GM23338 (cell line): ENCODE results near the gene PODN. TPM values are rescaled to one million over a fixed set of nuclear protein-coding genes. Genes with fewer than 3 reads are reported as not detected.

Experiments
- ATAC-seq: fragments of 200-7000 bp; cut with Tn5 transposase; 3 replicates; pipeline ENCODE4 v1.9.1; 2020
- DNase-seq: peaks from one replicate; pipeline ENCODE4 v3.0.0-alpha.2; 2015; ENCODE audit warnings: low spot score
- H2AFZ ChIP-seq: fragments of 200-600 bp; sonication (generic); 2 replicates; pipeline ENCODE4 v1.8.0; 2016; ENCODE audit warnings: antibody characterized with exemption, mild to moderate bottlenecking, moderate library complexity
- H3F3A ChIP-seq: fragments of 200-600 bp; sonication (generic); replicated peaks from 2 replicates; pipeline ENCODE4 v1.8.0; 2017; ENCODE audit warnings: antibody characterized with exemption, mixed run types, low read depth
- H3K27ac ChIP-seq: fragments of 200-600 bp; sonication (generic); 2 replicates; pipeline ENCODE4 v1.6.1; 2016; ENCODE audit warnings: low read depth
- H3K27me3 ChIP-seq: fragments of 200-600 bp; sonication (generic); 2 replicates; pipeline ENCODE4 v1.8.0; 2016; ENCODE audit warnings: mild to moderate bottlenecking, mixed run types, moderate library complexity; ENCODE audit not compliant: insufficient read depth
- H3K36me3 ChIP-seq: fragments of 200-600 bp; sonication (generic); 2 replicates; pipeline ENCODE4 v1.8.0; 2016; ENCODE audit warnings: mild to moderate bottlenecking; ENCODE audit not compliant: insufficient read depth
- H3K4me1 ChIP-seq: fragments of 200-600 bp; sonication (generic); 2 replicates; pipeline ENCODE4 v1.8.0; 2016; ENCODE audit warnings: mild to moderate bottlenecking, moderate library complexity; ENCODE audit not compliant: insufficient read depth
- H3K4me2 ChIP-seq: fragments of 200-600 bp; sonication (generic); 2 replicates; pipeline ENCODE4 v1.7.1; 2017; ENCODE audit warnings: mixed run types
- H3K4me3 ChIP-seq: fragments of 200-600 bp; sonication (generic); 2 replicates; pipeline ENCODE4 v1.6.1; 2016; ENCODE audit warnings: mixed run types
- H3K79me2 ChIP-seq: fragments of 200-600 bp; sonication (generic); replicated peaks from 2 replicates; pipeline ENCODE4 v1.8.0; 2017; ENCODE audit warnings: mild to moderate bottlenecking; ENCODE audit not compliant: insufficient read depth
- H3K9me2 ChIP-seq: fragments of 200-600 bp; sonication (generic); 2 replicates; pipeline ENCODE4 v1.8.0; 2017; ENCODE audit not compliant: insufficient read depth
- H4K20me1 ChIP-seq: fragments of 200-600 bp; sonication (generic); replicated peaks from 2 replicates; pipeline ENCODE4 v1.8.0; 2017; ENCODE audit warnings: mild to moderate bottlenecking; ENCODE audit not compliant: insufficient read depth
- H3K27ac Mint-ChIP-seq: 2 replicates; pipeline ENCODE4 v1.8.0; 2020; ENCODE audit warnings: inconsistent platforms, mild to moderate bottlenecking, moderate library complexity, mixed read lengths
- H3K27me3 Mint-ChIP-seq: 3 replicates; pipeline ENCODE4 v1.8.0; 2022; ENCODE audit warnings: low read depth, mild to moderate bottlenecking, moderate library complexity, mixed read lengths, inconsistent platforms; ENCODE audit not compliant: insufficient read depth, poor library complexity
- H3K36me3 Mint-ChIP-seq: 3 replicates; pipeline ENCODE4 v1.8.0; 2021; ENCODE audit warnings: low read depth, mild to moderate bottlenecking, inconsistent platforms, moderate library complexity, mixed read lengths
- H3K4me1 Mint-ChIP-seq: 3 replicates; pipeline ENCODE4 v1.8.0; 2020; ENCODE audit warnings: mild to moderate bottlenecking, inconsistent platforms, mixed read lengths
- H3K4me3 Mint-ChIP-seq: 3 replicates; pipeline ENCODE4 v1.8.0; 2021; ENCODE audit warnings: moderate library complexity, mild to moderate bottlenecking, inconsistent platforms, mixed read lengths
- H3K9me3 Mint-ChIP-seq: 3 replicates; pipeline ENCODE4 v1.8.0; 2020; ENCODE audit warnings: moderate library complexity, mild to moderate bottlenecking, inconsistent platforms, mixed read lengths
- EZH2 ChIP-seq: fragments of 200-600 bp; sonication (generic); IDR thresholded peaks from one replicate; pipeline ENCODE4 v1.8.0; 2017; ENCODE audit warnings: antibody characterized with exemption, mild to moderate bottlenecking, low read depth; ENCODE audit not compliant: unreplicated experiment
- JUNB ChIP-seq: IDR thresholded peaks from one replicate; pipeline ENCODE4 v1.6.1; 2016; ENCODE audit warnings: antibody characterized with exemption; ENCODE audit not compliant: unreplicated experiment
- STAT1 ChIP-seq: IDR thresholded peaks from one replicate; pipeline ENCODE4 v1.6.1; 2016; ENCODE audit warnings: antibody characterized with exemption; ENCODE audit not compliant: unreplicated experiment
- ZNF114 ChIP-seq: fragments of 250-450 bp; sonication (Bioruptor Pico); IDR thresholded peaks from 2 replicates; pipeline ENCODE4 v1.5.0; 2020; ENCODE audit warnings: mild to moderate bottlenecking, moderate library complexity
- ZNF331 ChIP-seq: fragments of 250-450 bp; sonication (Bioruptor Pico); IDR thresholded peaks from 2 replicates; pipeline ENCODE4 v1.5.0; 2020; ENCODE audit warnings: low read depth, mild to moderate bottlenecking, moderate library complexity
- polyA plus RNA-seq: library from polyadenylated mRNA; unstranded; fragments of >200 nt; fragmentation: Nextera tagmentation; extraction: Ambion mirVana; gene quantifications from 2 replicates; pipeline ENCODE4 v1.2.1, GENCODE V29; 2016
- total RNA-seq: library from RNA; depleted of rRNA; stranded (reverse); fragments of >200 nt; shearing (Covaris generic); gene quantifications from 2 replicates; pipeline ENCODE4 v1.2.3, GENCODE V29; 2014
- TF ChIP-seq, protein P1 (sequence below): IDR thresholded peaks from 2 replicates; pipeline ENCODE4 v1.6.1; 2016; ENCODE audit warnings: antibody characterized with exemption
- TF ChIP-seq, protein P2 (sequence below), 2 experiments: fragments of 200-600 bp in 1 of 2; sonication (generic) in 1 of 2; conservative IDR thresholded peaks; 2 replicates each; pipeline versions ENCODE4 v1.5.1 to v1.6.1; 2016 to 2017; ENCODE audit warnings: antibody characterized with exemption in 2 of 2, low read depth in 2 of 2, mild to moderate bottlenecking in 2 of 2, moderate library complexity in 1 of 2
- TF ChIP-seq, protein P3 (sequence below): IDR thresholded peaks from one replicate; pipeline ENCODE4 v1.6.1; 2018; ENCODE audit warnings: antibody characterized with exemption; ENCODE audit not compliant: unreplicated experiment

Gene PODN
- total and polyA plus RNA-seq, 2 experiments from 2014 or later: 0.16 to 0.24 TPM

DNA sequence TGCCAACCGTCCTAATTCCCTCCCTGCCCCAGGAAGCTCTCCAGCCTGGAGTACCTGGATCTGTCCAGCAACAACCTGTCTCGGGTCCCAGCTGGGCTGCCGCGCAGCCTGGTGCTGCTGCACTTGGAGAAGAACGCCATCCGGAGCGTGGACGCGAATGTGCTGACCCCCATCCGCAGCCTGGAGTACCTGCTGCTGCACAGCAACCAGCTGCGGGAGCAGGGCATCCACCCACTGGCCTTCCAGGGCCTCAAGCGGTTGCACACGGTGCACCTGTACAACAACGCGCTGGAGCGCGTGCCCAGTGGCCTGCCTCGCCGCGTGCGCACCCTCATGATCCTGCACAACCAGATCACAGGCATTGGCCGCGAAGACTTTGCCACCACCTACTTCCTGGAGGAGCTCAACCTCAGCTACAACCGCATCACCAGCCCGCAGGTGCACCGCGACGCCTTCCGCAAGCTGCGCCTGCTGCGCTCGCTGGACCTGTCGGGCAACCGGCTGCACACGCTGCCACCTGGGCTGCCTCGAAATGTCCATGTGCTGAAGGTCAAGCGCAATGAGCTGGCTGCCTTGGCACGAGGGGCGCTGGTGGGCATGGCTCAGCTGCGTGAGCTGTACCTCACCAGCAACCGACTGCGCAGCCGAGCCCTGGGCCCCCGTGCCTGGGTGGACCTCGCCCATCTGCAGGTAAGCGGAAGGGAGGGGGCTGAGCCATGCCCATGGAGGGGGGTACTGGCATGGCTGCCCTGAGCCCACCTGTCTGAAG, 16.5 kb downstream of the PODN start:
- no peak overlapping the region for H3K4me3 Mint-ChIP-seq
- peaks cover 19% of the 10 kb centered on the region for H3K4me1 Mint-ChIP-seq
- no peaks in the 10 kb centered on the region for H3K36me3 Mint-ChIP-seq
- Histone ChIP-seq H3K4me1 (no peaks in the 10 kb centered on the region), H3K27ac (no peak overlapping the region), H4K20me1 (no peaks in the 10 kb centered on the region), H3K79me2 (no peaks in the 10 kb centered on the region), H3K4me3 (no peak overlapping the region), H3K9me2 (no peaks in the 10 kb centered on the region), H3F3A (no peaks in the 10 kb centered on the region), H3K4me2 (no peak overlapping the region), H3K36me3 (no peaks in the 10 kb centered on the region), H2AFZ (no peak overlapping the region), H3K27me3 (no peaks in the 10 kb centered on the region)
- ATAC-seq (no peak), DNase-seq (no peak)
- H3K27ac Mint-ChIP-seq: no peak overlapping the region
- TF ChIP-seq JUNB: no peak
- TF ChIP-seq ZNF114: no peak
- TF ChIP-seq ZNF331 (CRISPR knock-in tag): no peak
- H3K27me3 Mint-ChIP-seq: peaks cover 20% of the 10 kb centered on the region
- no peaks in the 10 kb centered on the region; the same call in 2 of the 3 replicates for H3K9me3 Mint-ChIP-seq

DNA sequence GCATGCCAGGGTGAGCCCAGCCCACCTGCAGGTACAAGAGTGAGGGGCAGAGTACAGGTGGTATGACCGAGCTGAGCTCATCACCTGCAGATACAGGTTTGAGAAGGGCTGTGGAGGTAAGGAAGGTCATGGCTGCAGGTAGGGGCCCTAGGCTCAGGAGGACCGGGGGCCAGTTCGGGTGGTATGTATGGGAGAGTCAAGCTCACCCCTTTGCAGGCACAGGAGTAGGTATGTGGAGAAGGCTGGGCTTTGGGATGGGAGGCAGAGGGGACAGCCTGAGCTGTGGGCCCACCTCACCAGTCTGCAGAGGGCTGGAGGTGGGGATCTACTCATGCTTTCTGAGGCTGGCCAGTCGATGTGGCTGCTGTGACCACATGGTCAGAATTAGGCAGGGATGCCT, 17.2 kb downstream of the PODN start:
- H3K4me1 ChIP-seq: no peaks in the 10 kb centered on the region
- H3K4me2 ChIP-seq: no peak overlapping the region
- H2AFZ ChIP-seq: no peak overlapping the region
- H3K27ac ChIP-seq: no peak overlapping the region
- H3K79me2 ChIP-seq: no peaks in the 10 kb centered on the region
- H3K27me3 Mint-ChIP-seq: peaks cover 23% of the 10 kb centered on the region
- DNase-seq: no peak
- H3K9me2 ChIP-seq: no peaks in the 10 kb centered on the region
- no peaks in the 10 kb centered on the region for H3K36me3 Mint-ChIP-seq
- no peaks in the 10 kb centered on the region for H3F3A ChIP-seq
- no peak overlapping the region for H3K4me3 Mint-ChIP-seq
- H3K4me3 ChIP-seq: no peak overlapping the region
- H4K20me1 ChIP-seq: no peaks in the 10 kb centered on the region
- no peak overlapping the region for H3K27ac Mint-ChIP-seq
- no peaks in the 10 kb centered on the region for H3K36me3 ChIP-seq
- ATAC-seq: no peak
- peaks cover 19% of the 10 kb centered on the region for H3K4me1 Mint-ChIP-seq
- H3K27me3 ChIP-seq: no peaks in the 10 kb centered on the region
- H3K9me3 Mint-ChIP-seq: no peaks in the 10 kb centered on the region; the same call in 2 of the 3 replicates
- TF ChIP-seq, protein P1, sequence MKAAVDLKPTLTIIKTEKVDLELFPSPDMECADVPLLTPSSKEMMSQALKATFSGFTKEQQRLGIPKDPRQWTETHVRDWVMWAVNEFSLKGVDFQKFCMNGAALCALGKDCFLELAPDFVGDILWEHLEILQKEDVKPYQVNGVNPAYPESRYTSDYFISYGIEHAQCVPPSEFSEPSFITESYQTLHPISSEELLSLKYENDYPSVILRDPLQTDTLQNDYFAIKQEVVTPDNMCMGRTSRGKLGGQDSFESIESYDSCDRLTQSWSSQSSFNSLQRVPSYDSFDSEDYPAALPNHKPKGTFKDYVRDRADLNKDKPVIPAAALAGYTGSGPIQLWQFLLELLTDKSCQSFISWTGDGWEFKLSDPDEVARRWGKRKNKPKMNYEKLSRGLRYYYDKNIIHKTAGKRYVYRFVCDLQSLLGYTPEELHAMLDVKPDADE: no peak
- TF ChIP-seq, protein P2, sequence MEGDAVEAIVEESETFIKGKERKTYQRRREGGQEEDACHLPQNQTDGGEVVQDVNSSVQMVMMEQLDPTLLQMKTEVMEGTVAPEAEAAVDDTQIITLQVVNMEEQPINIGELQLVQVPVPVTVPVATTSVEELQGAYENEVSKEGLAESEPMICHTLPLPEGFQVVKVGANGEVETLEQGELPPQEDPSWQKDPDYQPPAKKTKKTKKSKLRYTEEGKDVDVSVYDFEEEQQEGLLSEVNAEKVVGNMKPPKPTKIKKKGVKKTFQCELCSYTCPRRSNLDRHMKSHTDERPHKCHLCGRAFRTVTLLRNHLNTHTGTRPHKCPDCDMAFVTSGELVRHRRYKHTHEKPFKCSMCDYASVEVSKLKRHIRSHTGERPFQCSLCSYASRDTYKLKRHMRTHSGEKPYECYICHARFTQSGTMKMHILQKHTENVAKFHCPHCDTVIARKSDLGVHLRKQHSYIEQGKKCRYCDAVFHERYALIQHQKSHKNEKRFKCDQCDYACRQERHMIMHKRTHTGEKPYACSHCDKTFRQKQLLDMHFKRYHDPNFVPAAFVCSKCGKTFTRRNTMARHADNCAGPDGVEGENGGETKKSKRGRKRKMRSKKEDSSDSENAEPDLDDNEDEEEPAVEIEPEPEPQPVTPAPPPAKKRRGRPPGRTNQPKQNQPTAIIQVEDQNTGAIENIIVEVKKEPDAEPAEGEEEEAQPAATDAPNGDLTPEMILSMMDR (conservative IDR thresholded peaks at IDR 0.05; ENCODE audit: low read depth in 2 of 2): no peak
- TF ChIP-seq STAT1 (no peak), ZNF114 (no peak), EZH2 (no peak)
- TF ChIP-seq, protein P3, sequence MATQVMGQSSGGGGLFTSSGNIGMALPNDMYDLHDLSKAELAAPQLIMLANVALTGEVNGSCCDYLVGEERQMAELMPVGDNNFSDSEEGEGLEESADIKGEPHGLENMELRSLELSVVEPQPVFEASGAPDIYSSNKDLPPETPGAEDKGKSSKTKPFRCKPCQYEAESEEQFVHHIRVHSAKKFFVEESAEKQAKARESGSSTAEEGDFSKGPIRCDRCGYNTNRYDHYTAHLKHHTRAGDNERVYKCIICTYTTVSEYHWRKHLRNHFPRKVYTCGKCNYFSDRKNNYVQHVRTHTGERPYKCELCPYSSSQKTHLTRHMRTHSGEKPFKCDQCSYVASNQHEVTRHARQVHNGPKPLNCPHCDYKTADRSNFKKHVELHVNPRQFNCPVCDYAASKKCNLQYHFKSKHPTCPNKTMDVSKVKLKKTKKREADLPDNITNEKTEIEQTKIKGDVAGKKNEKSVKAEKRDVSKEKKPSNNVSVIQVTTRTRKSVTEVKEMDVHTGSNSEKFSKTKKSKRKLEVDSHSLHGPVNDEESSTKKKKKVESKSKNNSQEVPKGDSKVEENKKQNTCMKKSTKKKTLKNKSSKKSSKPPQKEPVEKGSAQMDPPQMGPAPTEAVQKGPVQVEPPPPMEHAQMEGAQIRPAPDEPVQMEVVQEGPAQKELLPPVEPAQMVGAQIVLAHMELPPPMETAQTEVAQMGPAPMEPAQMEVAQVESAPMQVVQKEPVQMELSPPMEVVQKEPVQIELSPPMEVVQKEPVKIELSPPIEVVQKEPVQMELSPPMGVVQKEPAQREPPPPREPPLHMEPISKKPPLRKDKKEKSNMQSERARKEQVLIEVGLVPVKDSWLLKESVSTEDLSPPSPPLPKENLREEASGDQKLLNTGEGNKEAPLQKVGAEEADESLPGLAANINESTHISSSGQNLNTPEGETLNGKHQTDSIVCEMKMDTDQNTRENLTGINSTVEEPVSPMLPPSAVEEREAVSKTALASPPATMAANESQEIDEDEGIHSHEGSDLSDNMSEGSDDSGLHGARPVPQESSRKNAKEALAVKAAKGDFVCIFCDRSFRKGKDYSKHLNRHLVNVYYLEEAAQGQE: no peak
